Measurements from ENCODE around the gene SMARCD2.

The SMARCD2 gene

GRCh38 chr17:63830278-63830677, 12.2 kb downstream of the SMARCD2 start:
- TF ChIP-seq, protein P1, sequence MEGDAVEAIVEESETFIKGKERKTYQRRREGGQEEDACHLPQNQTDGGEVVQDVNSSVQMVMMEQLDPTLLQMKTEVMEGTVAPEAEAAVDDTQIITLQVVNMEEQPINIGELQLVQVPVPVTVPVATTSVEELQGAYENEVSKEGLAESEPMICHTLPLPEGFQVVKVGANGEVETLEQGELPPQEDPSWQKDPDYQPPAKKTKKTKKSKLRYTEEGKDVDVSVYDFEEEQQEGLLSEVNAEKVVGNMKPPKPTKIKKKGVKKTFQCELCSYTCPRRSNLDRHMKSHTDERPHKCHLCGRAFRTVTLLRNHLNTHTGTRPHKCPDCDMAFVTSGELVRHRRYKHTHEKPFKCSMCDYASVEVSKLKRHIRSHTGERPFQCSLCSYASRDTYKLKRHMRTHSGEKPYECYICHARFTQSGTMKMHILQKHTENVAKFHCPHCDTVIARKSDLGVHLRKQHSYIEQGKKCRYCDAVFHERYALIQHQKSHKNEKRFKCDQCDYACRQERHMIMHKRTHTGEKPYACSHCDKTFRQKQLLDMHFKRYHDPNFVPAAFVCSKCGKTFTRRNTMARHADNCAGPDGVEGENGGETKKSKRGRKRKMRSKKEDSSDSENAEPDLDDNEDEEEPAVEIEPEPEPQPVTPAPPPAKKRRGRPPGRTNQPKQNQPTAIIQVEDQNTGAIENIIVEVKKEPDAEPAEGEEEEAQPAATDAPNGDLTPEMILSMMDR (IDR thresholded peaks at IDR 0.05; ENCODE audit: low read depth, low read length, missing control alignments), result no peak
- H3K27me3 ChIP-seq (replicated peaks), result no peaks in the 10 kb centered on the region
- no peak for DNase-seq
- H3K27ac ChIP-seq, result no peak overlapping the region
- in situ Hi-C loops (cut with HindIII; ENCODE audit: low pct_ligation_motif_present, low sequenced_read_pairs), result no loop called here
- no peak overlapping the region for H3K4me3 ChIP-seq (ENCODE audit: low read depth, low read length)
- H3K36me3 ChIP-seq (replicated peaks), result peaks cover 70% of the 10 kb centered on the region

DNA sequence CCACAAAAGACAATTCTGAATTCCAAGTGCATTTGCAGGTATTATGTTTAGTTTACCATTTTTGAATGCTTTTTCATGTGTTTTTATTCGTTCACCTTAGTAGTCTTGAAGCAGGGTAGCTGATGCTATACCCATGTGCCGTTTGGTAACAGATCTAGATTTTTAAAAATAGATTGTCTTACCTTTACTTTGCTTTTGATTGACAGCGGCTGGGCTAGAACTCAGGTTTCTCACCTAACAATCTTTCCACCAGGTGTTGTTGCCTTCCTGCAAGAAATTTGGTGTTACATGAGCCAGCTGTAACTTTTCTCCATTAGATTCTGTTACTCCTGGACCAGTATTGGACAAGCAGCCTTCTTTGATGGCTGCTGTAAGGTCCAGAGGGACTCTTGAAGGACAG, 13.5 kb downstream of the SMARCD2 start:
- no peaks in the 10 kb centered on the region for H3K27me3 ChIP-seq (replicated peaks)
- no peak overlapping the region for H3K4me3 ChIP-seq (ENCODE audit: low read depth, low read length)
- TF ChIP-seq, protein P1 (IDR thresholded peaks at IDR 0.05; ENCODE audit: low read depth, low read length, missing control alignments), result no peak
- in situ Hi-C loops (cut with HindIII; ENCODE audit: low pct_ligation_motif_present, low sequenced_read_pairs), result no loop called here
- no peak for DNase-seq
- H3K27ac ChIP-seq, result no peak overlapping the region
- peaks cover 74% of the 10 kb centered on the region for H3K36me3 ChIP-seq (replicated peaks)

- H3K27me3 ChIP-seq (replicated peaks), result no peaks in the 10 kb centered on the region
- H3K4me3 ChIP-seq (ENCODE audit: low read depth, low read length), result peak overlapping the region; percentile 94
- DNase-seq, result no peak
- TF ChIP-seq, protein P1 (IDR thresholded peaks at IDR 0.05; ENCODE audit: low read depth, low read length, missing control alignments), result no peak
- H3K27ac ChIP-seq, result peak overlapping the region; percentile 97
- in situ Hi-C loops (cut with HindIII; ENCODE audit: low pct_ligation_motif_present, low sequenced_read_pairs), result no loop called here
- peaks cover 74% of the 10 kb centered on the region for H3K36me3 ChIP-seq (replicated peaks)
Measured at GRCh38 chr17:63827801-63828221, 14.7 kb downstream of the SMARCD2 start.

DNA sequence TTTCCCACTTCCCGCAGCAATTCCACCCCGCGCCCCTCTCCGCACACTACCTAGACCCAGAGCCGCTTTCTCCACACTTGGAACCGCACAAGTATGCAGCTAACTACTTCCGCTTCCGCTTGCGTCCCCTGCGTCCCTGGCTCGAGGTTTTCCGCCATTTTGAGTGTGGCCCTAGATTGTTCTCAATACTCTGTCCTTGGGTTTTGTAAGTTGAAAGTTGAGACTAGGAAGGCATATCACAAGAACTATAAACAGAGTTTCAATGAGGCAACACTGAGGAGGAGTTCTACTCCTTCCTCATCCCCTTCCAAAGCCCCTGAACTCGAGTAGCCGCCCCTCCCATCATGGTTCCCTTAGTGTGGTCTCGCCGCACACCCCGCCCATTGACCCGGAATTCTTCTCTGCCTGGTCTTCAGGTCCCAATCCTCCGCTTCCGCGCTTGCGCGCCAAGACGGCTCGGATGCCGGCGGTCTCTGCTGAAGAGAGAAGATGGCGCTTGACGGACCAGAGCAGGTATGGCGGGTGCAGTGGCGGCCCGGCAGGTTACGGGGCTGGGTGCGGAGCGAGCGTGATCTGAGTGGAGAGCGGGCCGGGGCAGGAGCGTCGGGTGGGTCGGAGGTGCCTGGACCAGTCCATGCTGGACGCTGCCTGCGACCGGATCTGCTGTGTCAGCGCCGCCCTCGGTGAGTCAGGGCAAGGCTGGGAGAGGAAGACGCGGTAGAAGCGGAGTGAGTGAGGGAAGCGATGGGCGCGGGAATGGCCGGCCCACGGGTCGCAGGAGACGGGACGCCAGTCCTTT, 15.3 kb downstream of the SMARCD2 start, which contains the start of the genes FTSJ3 and PSMC5:
FTSJ3 (minus strand) TSS at position 662 of the 799 bp plus-strand sequence. CDS start 761 bp downstream, outside the sequence.
PSMC5 (plus strand) TSS at position 430 of the 799 bp plus-strand sequence; CDS start at position 490, 60 bp downstream.
- Histone ChIP-seq H3K4me3 (ENCODE audit: low read depth, low read length) (peak within 1 kb of the TSS; percentile 94), H3K27me3 (replicated peaks) (no peaks in the 10 kb centered on the region), H3K36me3 (replicated peaks) (peaks cover 74% of the 10 kb centered on the region), H3K27ac (peak within 1 kb of the TSS; percentile 97)
- peak; percentile 95 for DNase-seq
- TF ChIP-seq, protein P1 (IDR thresholded peaks at IDR 0.05; ENCODE audit: low read depth, low read length, missing control alignments), result peak; percentile 53
- in situ Hi-C loops (cut with HindIII; ENCODE audit: low pct_ligation_motif_present, low sequenced_read_pairs), result no loop called here

DNA sequence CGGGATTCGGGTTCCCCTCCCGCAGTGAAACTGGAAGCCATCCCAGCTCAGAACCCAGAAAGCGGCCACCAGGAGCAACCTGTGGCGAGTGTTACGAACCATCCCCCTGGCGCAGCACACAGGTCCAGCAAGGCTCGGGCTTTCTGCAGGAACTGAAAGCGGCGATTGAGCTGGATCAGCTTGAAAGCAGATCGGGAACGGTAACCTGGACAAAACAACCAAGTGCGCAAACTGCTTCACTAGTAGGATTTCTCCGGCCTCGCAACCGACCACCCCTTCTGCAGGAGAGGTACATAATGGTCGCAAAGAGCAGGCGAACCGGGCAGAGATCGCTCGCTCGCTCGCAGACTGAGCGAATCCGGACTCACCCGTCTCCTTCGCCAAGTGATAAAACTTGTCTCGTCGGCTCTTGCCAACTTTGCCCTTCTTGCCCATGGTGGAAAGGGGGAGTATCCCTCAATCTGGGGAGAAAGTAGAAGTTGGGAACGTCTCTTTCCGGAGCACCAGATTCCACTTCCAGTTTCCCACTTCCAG, 15.9 kb downstream of the SMARCD2 start:
- TF ChIP-seq, protein P1 (IDR thresholded peaks at IDR 0.05; ENCODE audit: low read depth, low read length, missing control alignments), result peak; percentile 36
- Histone ChIP-seq H3K4me3 (ENCODE audit: low read depth, low read length) (peak overlapping the region; percentile 94), H3K36me3 (replicated peaks) (peaks cover 74% of the 10 kb centered on the region), H3K27me3 (replicated peaks) (no peaks in the 10 kb centered on the region), H3K27ac (peak overlapping the region; percentile 97)
- in situ Hi-C loops (cut with HindIII; ENCODE audit: low pct_ligation_motif_present, low sequenced_read_pairs), result no loop called here
- DNase-seq, result peak; percentile 31
